PFSK-1 (cell line): ENCODE measurements around the gene CDK6.

Experiments
- POLR2AphosphoS5 ChIP-seq: IDR thresholded peaks from 2 replicates; pipeline ENCODE4 v1.6.1; 2012; ENCODE audit warnings: low read depth, mild to moderate bottlenecking, control low read depth, low read length, moderate library complexity
- TAF1 ChIP-seq: IDR thresholded peaks from 2 replicates; pipeline ENCODE4 v1.6.1; 2012; ENCODE audit warnings: low read length, control low read depth, borderline replicate concordance; ENCODE audit not compliant: insufficient read depth
- TF ChIP-seq, protein P1 (sequence below), 2 experiments: IDR thresholded peaks; 2 replicates each; pipeline versions ENCODE4 v1.6.1 to v1.8.0; 2011 to 2012; ENCODE audit warnings: low read depth in 2 of 2, low read length in 2 of 2, control low read depth in 1 of 2, inconsistent platforms in 1 of 2, mild to moderate bottlenecking in 1 of 2, moderate library complexity in 1 of 2; ENCODE audit not compliant: insufficient read depth in 1 of 2

DNA sequence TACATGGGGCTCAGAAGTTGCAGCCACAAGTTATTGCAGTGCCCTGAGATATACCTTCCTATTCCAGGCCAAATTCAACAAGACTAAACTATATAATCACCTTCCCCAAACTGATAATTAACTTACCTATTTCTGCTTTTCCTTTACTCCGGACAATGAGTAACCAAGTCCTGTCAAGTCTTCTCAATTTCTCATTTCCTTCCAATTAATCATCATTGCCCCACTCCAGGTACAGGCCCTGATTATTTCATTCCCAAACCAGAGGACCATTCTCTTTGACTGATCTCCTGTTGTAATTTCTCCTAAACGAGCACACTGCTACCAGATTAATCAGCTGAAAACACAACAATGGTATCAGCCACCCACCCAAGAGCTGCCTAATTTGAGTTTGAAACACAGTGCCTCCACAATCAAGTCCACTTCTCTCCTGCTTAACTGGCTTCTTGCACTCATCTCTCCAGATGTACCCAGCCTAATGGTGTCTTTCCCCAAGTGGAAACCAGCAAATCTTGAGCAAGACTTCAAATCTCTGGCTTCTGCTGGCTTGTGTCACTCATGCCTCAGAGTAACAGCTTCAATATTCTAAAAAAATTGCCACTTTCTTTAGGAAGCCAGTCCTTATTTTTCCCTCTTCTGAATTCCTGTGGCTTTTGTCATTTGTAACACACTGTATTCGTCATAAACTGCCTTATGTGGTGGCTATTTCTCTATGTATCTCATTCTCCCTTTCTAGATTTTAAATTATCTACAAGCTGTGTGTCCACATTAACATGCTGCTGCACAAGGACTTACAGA is 89.1 kb downstream of the CDK6 start:
- TF ChIP-seq TAF1 (no peak), POLR2AphosphoS5 (no peak)
- TF ChIP-seq, protein P1, sequence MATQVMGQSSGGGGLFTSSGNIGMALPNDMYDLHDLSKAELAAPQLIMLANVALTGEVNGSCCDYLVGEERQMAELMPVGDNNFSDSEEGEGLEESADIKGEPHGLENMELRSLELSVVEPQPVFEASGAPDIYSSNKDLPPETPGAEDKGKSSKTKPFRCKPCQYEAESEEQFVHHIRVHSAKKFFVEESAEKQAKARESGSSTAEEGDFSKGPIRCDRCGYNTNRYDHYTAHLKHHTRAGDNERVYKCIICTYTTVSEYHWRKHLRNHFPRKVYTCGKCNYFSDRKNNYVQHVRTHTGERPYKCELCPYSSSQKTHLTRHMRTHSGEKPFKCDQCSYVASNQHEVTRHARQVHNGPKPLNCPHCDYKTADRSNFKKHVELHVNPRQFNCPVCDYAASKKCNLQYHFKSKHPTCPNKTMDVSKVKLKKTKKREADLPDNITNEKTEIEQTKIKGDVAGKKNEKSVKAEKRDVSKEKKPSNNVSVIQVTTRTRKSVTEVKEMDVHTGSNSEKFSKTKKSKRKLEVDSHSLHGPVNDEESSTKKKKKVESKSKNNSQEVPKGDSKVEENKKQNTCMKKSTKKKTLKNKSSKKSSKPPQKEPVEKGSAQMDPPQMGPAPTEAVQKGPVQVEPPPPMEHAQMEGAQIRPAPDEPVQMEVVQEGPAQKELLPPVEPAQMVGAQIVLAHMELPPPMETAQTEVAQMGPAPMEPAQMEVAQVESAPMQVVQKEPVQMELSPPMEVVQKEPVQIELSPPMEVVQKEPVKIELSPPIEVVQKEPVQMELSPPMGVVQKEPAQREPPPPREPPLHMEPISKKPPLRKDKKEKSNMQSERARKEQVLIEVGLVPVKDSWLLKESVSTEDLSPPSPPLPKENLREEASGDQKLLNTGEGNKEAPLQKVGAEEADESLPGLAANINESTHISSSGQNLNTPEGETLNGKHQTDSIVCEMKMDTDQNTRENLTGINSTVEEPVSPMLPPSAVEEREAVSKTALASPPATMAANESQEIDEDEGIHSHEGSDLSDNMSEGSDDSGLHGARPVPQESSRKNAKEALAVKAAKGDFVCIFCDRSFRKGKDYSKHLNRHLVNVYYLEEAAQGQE (IDR thresholded peaks at IDR 0.05; ENCODE audit: insufficient read depth in 1 of 2, low read depth in 2 of 2, low read length in 2 of 2) = no peak
